Neuronal stem cell (in vitro differentiated cells): ENCODE data around the gene GIT2.

Source experiments
- DNase-seq: peaks from one replicate; pipeline ENCODE4 v3.0.0-alpha.2; 2013; ENCODE audit warnings: low spot score
- H2AFZ ChIP-seq: one replicate; pipeline ENCODE4 v1.6.1; 2013; ENCODE audit warnings: mild to moderate bottlenecking, low read length, inconsistent platforms
- H2AK5ac ChIP-seq: 2 replicates; pipeline ENCODE4 v1.6.1; 2013; ENCODE audit warnings: low read depth, mild to moderate bottlenecking, inconsistent platforms, low read length, moderate library complexity, mixed read lengths
- H2BK120ac ChIP-seq: 2 replicates; pipeline ENCODE4 v1.6.1; 2013; ENCODE audit warnings: low read depth, mild to moderate bottlenecking, inconsistent platforms, low read length, moderate library complexity, mixed read lengths
- H2BK12ac ChIP-seq: one replicate; pipeline ENCODE4 v1.6.1; 2013; ENCODE audit warnings: low read length, inconsistent platforms
- H2BK15ac ChIP-seq: 2 replicates; pipeline ENCODE4 v1.6.1; 2013; ENCODE audit warnings: mild to moderate bottlenecking, low read length, inconsistent platforms, mixed read lengths
- H2BK5ac ChIP-seq: one replicate; pipeline ENCODE4 v1.6.1; 2013; ENCODE audit warnings: inconsistent platforms, mild to moderate bottlenecking, low read length, moderate library complexity
- H3K14ac ChIP-seq: one replicate; pipeline ENCODE4 v1.6.1; 2013; ENCODE audit warnings: low read length, inconsistent platforms
- H3K18ac ChIP-seq: 2 replicates; pipeline ENCODE4 v1.6.1; 2013; ENCODE audit warnings: low read length, inconsistent platforms
- H3K23ac ChIP-seq: 2 replicates; pipeline ENCODE4 v1.6.1; 2013; ENCODE audit warnings: low read depth, mild to moderate bottlenecking, mixed read lengths, low read length, inconsistent platforms; ENCODE audit not compliant: poor library complexity
- H3K27ac ChIP-seq: replicated peaks from 3 replicates; pipeline ENCODE4 v1.5.1; 2013; ENCODE audit warnings: low read length, inconsistent platforms
- H3K27me3 ChIP-seq, 3 experiments: 2 replicates each; pipeline ENCODE4 v1.6.1; 2013; ENCODE audit warnings: low read length in 3 of 3, mild to moderate bottlenecking in 2 of 3, inconsistent platforms in 1 of 3, low read depth in 1 of 3, mixed read lengths in 1 of 3, moderate library complexity in 1 of 3; ENCODE audit not compliant: control insufficient read depth in 3 of 3, insufficient read depth in 3 of 3
- H3K36me3 ChIP-seq, 2 donors: replicated peaks in 1 of 2; 2 replicates each; pipeline ENCODE4 v1.6.1; 2013; ENCODE audit warnings: low read length in 2 of 2; ENCODE audit not compliant: control insufficient read depth in 2 of 2, insufficient read depth in 2 of 2
- H3K4ac ChIP-seq: 2 replicates; pipeline ENCODE4 v1.6.1; 2013; ENCODE audit warnings: inconsistent platforms, mild to moderate bottlenecking, low read length, moderate library complexity
- H3K4me1 ChIP-seq, 2 donors: 1 replicate in 1 of 2; 2 replicates in 1 of 2; pipeline ENCODE4 v1.6.1; 2013; ENCODE audit warnings: low read length in 2 of 2, low read depth in 1 of 2; ENCODE audit not compliant: control insufficient read depth in 2 of 2, insufficient read depth in 1 of 2
- H3K4me2 ChIP-seq: one replicate; pipeline ENCODE4 v1.6.1; 2013; ENCODE audit warnings: mild to moderate bottlenecking, low read length, inconsistent platforms; ENCODE audit not compliant: insufficient read depth, poor library complexity, severe bottlenecking
- H3K4me3 ChIP-seq, 2 donors: 2 replicates each; pipeline ENCODE4 v1.5.1; 2013; ENCODE audit warnings: low read length in 2 of 2, mild to moderate bottlenecking in 2 of 2, inconsistent platforms in 1 of 2, moderate library complexity in 1 of 2
- H3K79me1 ChIP-seq: one replicate; pipeline ENCODE4 v1.6.1; 2013; ENCODE audit warnings: low read depth, mild to moderate bottlenecking, inconsistent platforms, low read length, moderate library complexity
- H3K9ac ChIP-seq: one replicate; pipeline ENCODE4 v1.6.1; 2013; ENCODE audit warnings: mild to moderate bottlenecking, low read depth, low read length, inconsistent platforms; ENCODE audit not compliant: poor library complexity
- H3K9me3 ChIP-seq, 2 donors: replicated peaks in 1 of 2; 2 replicates each; pipeline versions ENCODE3 to v1.6.1; 2013; ENCODE audit warnings: low read length in 2 of 2, mild to moderate bottlenecking in 2 of 2, inconsistent platforms in 1 of 2, low read depth in 1 of 2, mixed read lengths in 1 of 2, moderate library complexity in 1 of 2; ENCODE audit not compliant: control insufficient read depth in 2 of 2, insufficient read depth in 1 of 2
- H4K8ac ChIP-seq: one replicate; pipeline ENCODE4 v1.6.1; 2013; ENCODE audit warnings: low read depth, mild to moderate bottlenecking, inconsistent platforms, low read length, moderate library complexity
- H4K91ac ChIP-seq: one replicate; pipeline ENCODE4 v1.6.1; 2013; ENCODE audit warnings: low read length, low read depth, mild to moderate bottlenecking, inconsistent platforms; ENCODE audit not compliant: poor library complexity
- WGBS, 2 donors: extraction: QIAGEN DNeasy Blood & Tissue Kit; methylation state at CpG; one replicate each; pipeline ENCODE4 v1.1.7; 2013; ENCODE audit warnings: missing lambda C conversion rate in 2 of 2, mixed read lengths in 1 of 2; ENCODE audit not compliant: insufficient read length in 2 of 2, insufficient replicate concordance in 1 of 2; ENCODE audit errors: extremely low coverage in 2 of 2; 5-methylcytosine and 5-hydroxymethylcytosine counted together

The GIT2 gene

GRCh38 chr12:109928058-109928656 lies 68.0 kb downstream of the GIT2 start:
- DNase-seq: no peak
- Histone ChIP-seq H2BK12ac (no peak overlapping the region), H3K14ac (no peak overlapping the region), H2AFZ (no peak overlapping the region), H3K4ac (no peak overlapping the region), H3K9me3 (no peaks in the 10 kb centered on the region), H3K4me1 (no peaks in the 10 kb centered on the region), H3K9ac (no peak overlapping the region), H3K27me3 (peaks cover 0 to 2% (median 0%) of the 10 kb centered on the region in 3 experiments), H2BK15ac (no peak overlapping the region), H4K91ac (no peak overlapping the region), H3K23ac (no peak overlapping the region), H3K4me2 (no peak overlapping the region), H2BK5ac (no peak overlapping the region), H2BK120ac (no peak overlapping the region), H3K27ac (no peak overlapping the region), H3K36me3 (peaks cover 10 to 39% of the 10 kb centered on the region in 2 donors), H4K8ac (no peak overlapping the region), H3K4me3 (no peak overlapping the region), H3K18ac (peak overlapping the region; percentile 13), H2AK5ac (no peak overlapping the region), H3K79me1 (peaks cover 3% of the 10 kb centered on the region)
- no CpG with 5 or more reads among the region's 12 CpGs for WGBS, 2 donors

- H3K9me3 ChIP-seq: no peaks in the 10 kb centered on the region
- DNase-seq: no peak
- H3K14ac ChIP-seq: no peak overlapping the region
- peaks cover 0 to 2% of the 10 kb centered on the region in 2 donors for H3K4me1 ChIP-seq
- H3K18ac ChIP-seq: no peak overlapping the region
- H3K4ac ChIP-seq: no peak overlapping the region
- no peak overlapping the region for H2AK5ac ChIP-seq
- no peak overlapping the region for H2BK5ac ChIP-seq
- H2AFZ ChIP-seq: no peak overlapping the region
- no peak overlapping the region for H4K8ac ChIP-seq
- H3K27ac ChIP-seq: no peak overlapping the region
- H3K27me3 ChIP-seq: peaks cover 0 to 2% (median 0%) of the 10 kb centered on the region in 3 experiments
- no CpG with 5 or more reads among the region's 8 CpGs for WGBS, 2 donors
- no peak overlapping the region for H2BK15ac ChIP-seq
- no peak overlapping the region for H2BK120ac ChIP-seq
- H3K4me2 ChIP-seq: no peak overlapping the region
- no peak overlapping the region for H4K91ac ChIP-seq
- H3K23ac ChIP-seq: no peak overlapping the region
- no peak overlapping the region for H3K9ac ChIP-seq
- H3K79me1 ChIP-seq: peaks cover 3% of the 10 kb centered on the region
- no peak overlapping the region for H3K4me3 ChIP-seq
- peaks cover 7 to 34% of the 10 kb centered on the region in 2 donors for H3K36me3 ChIP-seq
- no peak overlapping the region for H2BK12ac ChIP-seq
Measured at GRCh38 chr12:109927622-109928021, 68.5 kb downstream of the GIT2 start.

GRCh38 chr12:109926488-109927210 lies 69.5 kb downstream of the GIT2 start:
- Histone ChIP-seq H3K4me3 (no peak overlapping the region), H3K9ac (no peak overlapping the region), H3K23ac (no peak overlapping the region), H2BK5ac (no peak overlapping the region), H2BK15ac (no peak overlapping the region), H3K18ac (no peak overlapping the region), H3K79me1 (peaks cover 3% of the 10 kb centered on the region), H3K4me1 (peaks cover 0 to 2% of the 10 kb centered on the region in 2 donors), H2AK5ac (peak overlapping the region; percentile 81), H2AFZ (no peak overlapping the region), H3K4me2 (no peak overlapping the region), H3K9me3 (no peaks in the 10 kb centered on the region), H4K91ac (no peak overlapping the region), H3K27ac (no peak overlapping the region), H3K36me3 (peaks cover 3 to 24% of the 10 kb centered on the region in 2 donors), H3K27me3 (peaks cover 0 to 2% (median 0%) of the 10 kb centered on the region in 3 experiments), H3K4ac (no peak overlapping the region), H3K14ac (no peak overlapping the region), H2BK120ac (no peak overlapping the region), H2BK12ac (no peak overlapping the region), H4K8ac (no peak overlapping the region)
- WGBS, 2 donors: no CpG with 5 or more reads among the region's 11 CpGs
- DNase-seq: no peak

GRCh38 chr12:109926016-109926415 lies 70.2 kb downstream of the GIT2 start:
- Histone ChIP-seq H4K91ac (no peak overlapping the region), H3K4me1 (peaks cover 0 to 2% of the 10 kb centered on the region in 2 donors)
- WGBS, 2 donors: no CpG with 5 or more reads among the region's 8 CpGs

More at GRCh38 chr12:109926016-109926415, 70.2 kb downstream of the GIT2 start:
- H4K8ac ChIP-seq: no peak overlapping the region
- H2AFZ ChIP-seq: no peak overlapping the region
- H3K79me1 ChIP-seq: peaks cover 3% of the 10 kb centered on the region
- DNase-seq: no peak
- H3K27ac ChIP-seq: no peak overlapping the region
- peaks cover 3 to 20% of the 10 kb centered on the region in 2 donors for H3K36me3 ChIP-seq
- H3K4me3 ChIP-seq: no peak overlapping the region
- no peak overlapping the region for H3K4me2 ChIP-seq
- peaks cover 0 to 2% (median 0%) of the 10 kb centered on the region in 3 experiments for H3K27me3 ChIP-seq
- H2BK15ac ChIP-seq: no peak overlapping the region
- no peak overlapping the region for H2BK12ac ChIP-seq
- no peak overlapping the region for H2BK120ac ChIP-seq
- peak overlapping the region; percentile 81 for H2AK5ac ChIP-seq
- H3K9me3 ChIP-seq: no peaks in the 10 kb centered on the region
- H3K23ac ChIP-seq: no peak overlapping the region
- H3K14ac ChIP-seq: no peak overlapping the region
- H3K4ac ChIP-seq: no peak overlapping the region
- H3K9ac ChIP-seq: no peak overlapping the region
- no peak overlapping the region for H2BK5ac ChIP-seq
- H3K18ac ChIP-seq: no peak overlapping the region
